ENCODE data around the gene NFIA. TPM values are rescaled to one million over a fixed set of nuclear protein-coding genes. Genes with fewer than 3 reads are reported as not detected.

NFIA gene
- total RNA-seq, 1 experiment from 2014 or later: 6.3 TPM

- peak; percentile 53 for DNase-seq (ENCODE audit: low read depth)
Observed at GRCh38 chr1:61358770-61359455, 276.6 kb downstream of the NFIA start.

DNA sequence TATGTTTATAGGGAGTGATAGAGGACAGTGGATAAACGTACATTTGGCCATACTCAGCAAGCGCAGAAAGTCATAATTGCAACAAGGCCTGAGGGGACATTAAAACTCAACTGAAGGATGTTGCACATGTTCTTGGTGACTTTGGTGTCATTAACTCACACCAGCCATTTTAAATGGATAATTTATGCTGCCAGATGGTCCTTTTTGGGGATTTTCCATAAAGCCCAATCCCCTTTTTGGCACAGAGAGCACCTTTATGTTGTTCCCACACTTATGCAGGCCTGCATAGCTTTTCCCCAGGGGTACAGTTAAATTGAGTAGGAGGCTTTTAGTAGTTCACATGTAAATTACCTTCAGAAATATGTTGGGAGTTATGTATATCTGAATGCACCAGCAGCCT lies 279.6 kb downstream of the NFIA start:
- no peak for DNase-seq (ENCODE audit: low read depth)

DNA sequence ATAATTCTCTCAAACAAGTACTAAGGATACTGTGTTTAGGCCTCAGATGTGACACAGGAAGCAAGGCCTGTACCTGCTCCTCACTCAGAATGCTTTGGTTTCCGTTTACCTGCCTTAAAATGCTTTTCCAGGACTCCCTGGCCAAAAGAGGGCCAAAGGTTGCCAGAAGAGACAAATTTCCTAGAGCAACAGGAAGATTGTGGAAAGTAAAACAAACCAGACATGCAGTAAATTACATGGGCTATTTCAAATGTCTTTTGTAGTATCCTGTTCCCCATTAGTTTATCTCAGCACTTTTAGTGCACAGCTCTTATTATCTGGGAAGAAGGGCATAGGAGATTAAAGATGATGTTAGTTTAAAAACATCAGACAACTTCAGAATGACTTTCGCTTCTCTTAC lies 280.0 kb downstream of the NFIA start:
- DNase-seq (ENCODE audit: low read depth): no peak

GRCh38 chr1:61368366-61368765 lies 286.0 kb downstream of the NFIA start:
- no peak for DNase-seq (ENCODE audit: low read depth)

DNA sequence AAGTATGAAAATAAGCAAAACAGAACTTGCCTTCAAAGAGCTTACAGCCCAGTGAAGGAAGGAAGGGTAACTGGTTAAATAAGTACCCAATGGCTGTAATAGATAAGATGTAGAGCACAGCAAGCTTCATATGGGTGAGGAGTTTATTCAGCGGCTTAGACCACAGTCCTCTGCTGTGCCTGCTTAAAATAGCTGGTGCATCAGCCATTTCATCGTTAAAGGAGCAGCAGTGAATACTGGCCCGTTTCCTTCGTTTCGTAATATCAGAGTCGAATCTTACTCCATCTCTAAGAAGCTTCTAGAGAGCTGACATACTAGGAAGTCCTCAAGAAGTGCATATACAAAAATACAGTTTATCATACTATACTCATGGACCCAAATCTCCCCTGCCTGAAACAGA lies 286.5 kb downstream of the NFIA start:
- no peak for DNase-seq (ENCODE audit: low read depth)

GRCh38 chr1:61370177-61370912 lies 288.0 kb downstream of the NFIA start:
- DNase-seq (ENCODE audit: low read depth): no peak

DNA sequence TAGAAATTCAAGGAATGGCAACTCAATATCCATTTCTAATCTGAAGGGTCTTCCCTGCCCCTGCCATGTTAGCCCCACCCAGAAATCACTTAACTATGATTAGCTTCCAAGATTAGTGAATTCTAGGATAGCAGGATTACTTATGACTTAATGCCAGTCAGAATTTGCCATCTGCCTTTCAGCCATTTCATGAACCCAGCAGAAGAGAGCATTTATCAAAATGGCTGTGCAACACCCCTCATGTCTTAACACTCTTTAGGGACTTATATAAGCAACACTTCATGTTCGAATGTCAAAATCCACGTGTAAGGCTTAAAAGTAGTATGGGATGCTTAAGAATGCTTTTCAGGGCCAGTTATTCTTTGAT lies 288.5 kb downstream of the NFIA start:
- no peak for DNase-seq (ENCODE audit: low read depth)

DNA sequence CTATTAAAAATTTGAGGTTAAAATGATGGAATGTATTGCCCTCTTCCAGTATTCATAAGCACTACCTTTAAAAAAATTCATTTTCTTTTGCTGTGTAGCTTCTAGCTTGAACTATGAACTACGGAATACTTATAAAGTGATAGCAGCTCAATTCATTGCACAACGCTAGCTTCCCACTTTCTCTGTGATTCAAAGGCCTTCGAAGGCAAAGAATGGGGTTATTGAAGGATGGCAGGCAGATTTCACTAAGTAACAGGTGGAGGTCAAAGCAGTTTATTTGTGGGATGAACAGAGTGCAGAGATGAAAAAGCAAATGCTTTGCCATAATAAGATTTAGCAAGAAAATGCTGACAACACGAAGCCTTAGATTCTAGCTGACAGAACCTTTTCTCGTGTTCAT lies 290.6 kb downstream of the NFIA start:
- DNase-seq (ENCODE audit: low read depth): no peak

- DNase-seq (ENCODE audit: low read depth): no peak
Observed at GRCh38 chr1:61374156-61374555, 291.8 kb downstream of the NFIA start.

DNA sequence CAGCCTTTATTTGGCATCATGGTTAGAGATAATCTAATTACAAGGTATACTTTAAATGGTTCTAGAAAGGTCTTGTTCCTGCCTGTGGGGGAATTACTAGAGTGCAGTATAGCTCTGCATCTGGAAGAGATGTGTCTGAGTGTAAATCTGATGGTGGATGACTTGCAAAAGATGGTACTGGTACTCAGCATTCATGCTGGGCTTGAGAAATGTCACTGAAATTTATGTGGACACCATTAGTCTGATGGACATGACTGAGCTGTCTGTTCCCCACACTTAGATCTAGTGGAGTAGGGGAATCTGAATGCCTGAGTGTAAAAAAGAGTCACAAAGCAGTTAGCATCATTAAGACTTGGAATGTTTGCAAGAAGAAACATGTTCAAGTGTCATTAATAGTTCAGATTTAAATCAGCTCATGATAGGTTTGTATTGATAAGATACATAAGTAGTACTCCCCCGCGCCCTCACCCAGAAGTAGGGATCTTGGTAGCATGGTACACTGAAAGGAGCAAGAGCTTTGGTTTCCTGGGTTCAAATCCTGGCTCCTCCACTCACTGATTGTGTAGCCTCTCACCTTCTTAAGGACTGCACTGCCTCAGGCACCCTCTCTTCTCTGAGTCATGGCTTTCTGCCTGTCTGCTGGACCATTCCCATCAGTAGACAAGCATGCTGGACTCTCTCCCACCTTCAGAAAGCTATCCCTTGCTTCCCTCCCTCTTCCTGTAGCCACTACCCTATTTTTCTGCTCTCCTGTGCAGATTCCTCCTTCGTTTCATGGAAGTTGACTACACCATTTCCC lies 292.9 kb downstream of the NFIA start:
- no peak for DNase-seq (ENCODE audit: low read depth)

- no peak for DNase-seq (ENCODE audit: low read depth)
Observed at GRCh38 chr1:61376151-61376550, 293.8 kb downstream of the NFIA start.

- DNase-seq (ENCODE audit: low read depth): no peak
Observed at GRCh38 chr1:61377242-61377958, 295.0 kb downstream of the NFIA start.

DNA sequence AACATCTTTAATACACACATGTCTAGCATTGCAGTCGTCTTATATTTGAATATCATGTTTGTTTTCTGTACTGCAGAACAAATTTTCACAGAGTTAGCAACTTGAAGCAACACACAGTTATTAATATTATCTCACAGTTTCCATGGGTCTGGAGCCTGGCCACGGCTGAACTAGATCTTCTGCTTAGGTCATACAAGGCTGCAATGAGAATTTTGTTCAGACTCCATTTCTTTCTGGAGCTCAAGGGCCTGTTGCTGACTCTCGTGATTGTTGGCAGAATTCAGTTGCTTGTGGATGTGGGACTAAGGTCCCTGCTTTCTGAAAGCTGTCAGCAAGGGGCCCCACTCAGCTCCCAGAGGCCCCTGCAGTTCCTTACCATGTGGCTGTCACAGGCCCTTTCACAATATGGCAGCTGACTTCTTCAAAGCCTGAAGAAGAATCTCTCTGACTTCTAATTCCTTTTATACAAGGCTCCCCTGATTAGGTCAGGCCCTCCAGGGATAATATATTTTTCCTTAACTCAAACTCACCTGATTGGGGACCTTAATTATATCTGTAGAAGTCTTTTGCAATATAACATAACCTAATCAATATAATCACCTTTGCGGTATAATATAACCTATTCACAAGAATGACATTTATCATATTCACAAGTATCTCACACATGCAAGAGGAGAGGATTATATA lies 296.3 kb downstream of the NFIA start:
- DNase-seq (ENCODE audit: low read depth): no peak

DNA sequence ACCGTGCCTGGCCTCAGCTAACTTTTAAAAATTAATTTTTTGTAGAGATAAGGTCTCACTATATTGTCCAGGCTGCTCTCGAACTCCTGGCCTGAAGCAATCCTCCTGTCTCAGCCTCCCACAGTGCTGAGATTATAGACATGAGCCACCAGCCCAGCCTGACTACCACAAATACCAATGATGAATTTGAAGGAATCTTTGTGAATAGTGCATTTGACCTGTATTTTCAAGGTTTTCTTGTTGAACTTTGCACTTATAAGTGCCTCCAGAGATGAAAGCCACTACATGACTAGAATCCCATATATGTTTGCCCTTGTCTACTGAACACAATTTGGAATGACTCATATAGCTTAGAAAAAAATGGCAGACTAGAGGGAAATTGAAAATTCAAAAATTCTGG lies 297.3 kb downstream of the NFIA start:
- DNase-seq (ENCODE audit: low read depth): no peak

DNA sequence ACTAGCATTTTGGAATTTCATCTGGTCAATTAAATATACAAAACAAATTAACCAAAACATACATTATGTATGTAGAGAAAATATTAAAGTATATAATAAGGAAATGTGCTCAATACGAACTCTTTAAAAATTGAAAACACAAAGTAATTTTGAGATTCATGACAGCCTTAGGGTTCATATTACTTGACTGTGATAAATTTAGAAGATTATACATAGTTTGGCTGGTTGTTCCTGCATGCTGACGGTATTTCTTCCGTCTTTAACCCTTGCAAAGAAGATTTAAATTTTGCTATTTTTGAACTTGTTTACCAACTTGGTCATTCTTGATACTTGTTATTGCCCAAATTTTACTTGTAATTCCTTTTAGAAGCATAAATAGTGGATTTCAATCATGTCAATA lies 298.2 kb downstream of the NFIA start:
- DNase-seq (ENCODE audit: low read depth): no peak

DNA sequence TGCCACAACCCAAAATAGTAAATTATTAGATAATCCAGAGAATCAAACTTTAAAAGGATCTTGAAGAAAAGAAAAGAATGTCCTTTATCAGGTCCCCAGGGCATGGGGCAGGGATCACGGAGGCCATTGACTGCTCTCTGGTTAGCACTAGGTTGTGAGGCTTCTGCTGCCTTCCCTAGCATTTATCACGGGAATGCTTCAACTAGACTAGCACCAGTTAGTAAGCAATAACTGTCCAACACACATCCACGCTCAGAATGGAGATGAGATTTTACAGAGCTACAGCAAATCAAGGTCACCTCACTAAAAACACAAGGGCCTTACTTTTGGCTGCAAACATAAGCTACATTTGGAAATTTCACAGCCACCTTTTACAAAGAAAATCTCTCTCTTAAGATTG lies 304.0 kb downstream of the NFIA start:
- no peak for DNase-seq (ENCODE audit: low read depth)

DNA sequence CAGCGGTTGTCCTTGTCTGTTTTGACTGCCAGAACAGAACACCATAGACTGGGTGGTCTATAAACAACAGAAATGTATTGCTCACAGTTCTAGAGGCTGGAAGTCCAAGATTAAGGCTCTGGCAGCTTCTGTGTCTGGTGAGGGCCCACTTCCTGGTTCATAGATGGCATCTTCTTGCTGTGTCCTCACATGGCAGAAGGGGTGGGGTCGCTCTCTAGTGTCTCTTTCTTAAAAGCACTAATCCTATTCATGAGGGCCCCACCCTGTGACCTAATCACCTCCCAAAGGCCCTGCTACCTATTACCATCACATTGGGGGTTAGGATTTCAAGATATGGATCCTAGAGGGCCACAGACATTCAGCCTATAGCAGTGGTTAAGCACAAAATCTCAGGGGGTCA lies 304.4 kb downstream of the NFIA start:
- no peak for DNase-seq (ENCODE audit: low read depth)

GRCh38 chr1:61387829-61388228 lies 305.5 kb downstream of the NFIA start:
- no peak for DNase-seq (ENCODE audit: low read depth)

- DNase-seq (ENCODE audit: low read depth): peak; percentile 76
Observed at GRCh38 chr1:61388566-61388965, 306.2 kb downstream of the NFIA start.

DNA sequence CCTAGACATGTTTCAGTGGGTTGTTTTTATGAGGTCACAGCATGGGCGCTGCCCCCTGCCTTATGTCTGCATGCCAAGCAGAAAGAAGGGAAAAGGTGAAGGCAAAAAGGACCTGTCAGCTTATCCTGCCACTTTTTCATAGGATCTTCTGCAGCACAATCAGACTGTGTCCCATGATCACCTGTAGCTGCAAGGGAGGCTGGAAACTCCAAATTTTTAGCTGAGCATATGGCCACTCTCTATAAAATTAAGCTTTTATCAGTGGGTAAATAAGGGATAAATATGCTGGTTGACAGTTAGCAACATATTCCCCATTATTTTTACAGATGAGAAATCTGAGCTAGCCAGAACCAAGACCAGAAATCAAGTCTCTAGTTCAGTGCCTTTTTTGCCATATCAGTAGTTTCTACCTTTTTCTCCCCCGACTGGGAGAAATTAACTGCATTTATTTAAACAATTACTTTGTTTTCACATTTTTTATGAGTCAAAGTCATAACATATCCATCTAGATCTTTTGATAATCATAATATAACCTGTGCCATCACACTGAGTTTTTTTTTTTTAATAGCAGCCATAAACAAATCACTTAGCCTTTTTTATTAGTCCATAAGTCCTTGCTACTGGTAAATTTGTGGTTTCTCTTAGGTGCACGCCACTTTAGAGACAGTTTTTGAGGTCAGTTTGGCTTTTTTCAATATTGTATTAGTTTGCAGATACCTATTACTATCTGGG lies 307.0 kb downstream of the NFIA start:
- no peak for DNase-seq (ENCODE audit: low read depth)

Measured in HT1080 (cell line).